ENCODE results near the gene VAX1.
"Not testable (repeated sequence)": the region's sequence is repeated elsewhere in the genome, so short reads cannot be mapped to it uniquely, and the experiment has no call there.

VAX1 gene

DNA sequence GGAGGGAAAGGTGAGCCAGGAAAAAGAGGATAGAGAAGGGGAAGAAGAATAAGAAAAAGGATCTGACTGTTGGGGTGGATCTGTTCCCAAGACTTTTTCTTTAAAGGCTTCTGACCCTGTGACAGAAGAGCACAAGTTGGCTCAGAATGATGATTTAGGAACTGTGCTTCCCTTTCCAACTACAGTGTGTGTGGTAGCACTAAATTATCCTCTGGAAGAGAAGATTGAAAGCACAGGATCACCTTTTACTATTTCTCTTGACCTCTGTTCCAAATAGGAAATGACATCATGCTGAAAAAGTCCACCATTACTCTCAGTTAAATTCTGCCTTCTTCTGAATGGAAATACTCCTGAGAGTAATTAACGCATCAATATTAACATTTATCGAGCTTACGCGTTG, 47.2 kb downstream of the VAX1 start:
- H3K4me3 ChIP-seq (ENCODE audit: low read length): no peak overlapping the region
- DNase-seq (ENCODE audit: low read depth): no peak
- H3K9ac ChIP-seq (ENCODE audit: low read length): no peak overlapping the region
- H3K36me3 ChIP-seq (ENCODE audit: control insufficient read depth, insufficient read depth, low read length, severe bottlenecking): no peaks in the 10 kb centered on the region
- no peaks in the 10 kb centered on the region for H3K4me1 ChIP-seq (ENCODE audit: control insufficient read depth, insufficient read depth, low read length)
- no peaks in the 10 kb centered on the region for H3K9me3 ChIP-seq (ENCODE audit: control insufficient read depth, low read length)
- H3K27me3 ChIP-seq (replicated peaks; ENCODE audit: control insufficient read depth, insufficient read depth, low read length): peaks cover 21% of the 10 kb centered on the region

DNA sequence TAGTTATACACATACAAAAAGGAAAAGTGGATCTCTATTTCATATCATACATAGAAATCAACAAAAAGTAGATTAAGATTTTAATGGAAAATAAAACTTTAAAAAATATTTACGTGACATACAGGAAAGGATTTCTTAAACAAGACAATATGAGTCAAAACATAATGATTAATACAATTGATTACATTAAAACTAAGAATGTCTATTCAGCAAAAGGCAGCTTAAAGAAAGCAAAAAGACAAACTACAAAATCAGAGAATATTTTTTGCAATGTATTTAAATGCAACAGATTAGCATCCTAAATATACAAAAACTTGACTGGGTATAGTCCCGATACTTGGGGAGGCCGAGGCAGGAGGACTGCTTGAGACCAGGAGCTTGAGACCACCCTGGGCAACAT, 50.5 kb downstream of the VAX1 start:
- Histone ChIP-seq H3K9ac (ENCODE audit: low read length) (no peak overlapping the region), H3K4me1 (ENCODE audit: control insufficient read depth, insufficient read depth, low read length) (no peaks in the 10 kb centered on the region), H3K27me3 (replicated peaks; ENCODE audit: control insufficient read depth, insufficient read depth, low read length) (peaks cover 21% of the 10 kb centered on the region), H3K4me3 (ENCODE audit: low read length) (no peak overlapping the region), H3K9me3 (ENCODE audit: control insufficient read depth, low read length) (no peaks in the 10 kb centered on the region), H3K36me3 (ENCODE audit: control insufficient read depth, insufficient read depth, low read length, severe bottlenecking) (no peaks in the 10 kb centered on the region)
- no peak for DNase-seq (ENCODE audit: low read depth)

DNA sequence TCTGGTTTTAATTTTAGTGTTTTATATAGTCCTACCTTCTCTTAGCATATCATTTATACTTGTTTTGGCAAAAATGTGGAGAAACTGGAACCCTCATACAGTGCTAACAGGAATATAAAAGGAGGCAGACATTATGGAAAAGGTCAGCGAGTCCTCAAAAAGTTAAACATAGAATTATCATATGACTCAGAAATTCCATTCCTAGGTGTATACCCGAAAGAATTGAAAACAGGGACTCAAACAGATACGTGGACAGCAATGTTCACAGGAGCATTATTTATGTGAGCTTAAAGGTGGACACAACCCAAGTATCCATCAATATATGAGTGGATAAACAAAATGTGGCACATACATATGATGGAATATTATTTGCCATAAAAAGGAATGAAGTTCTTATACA, 51.5 kb downstream of the VAX1 start:
- Histone ChIP-seq H3K4me3 (ENCODE audit: low read length) (no peak overlapping the region), H3K9me3 (ENCODE audit: control insufficient read depth, low read length) (no peaks in the 10 kb centered on the region), H3K27me3 (replicated peaks; ENCODE audit: control insufficient read depth, insufficient read depth, low read length) (peaks cover 13% of the 10 kb centered on the region), H3K4me1 (ENCODE audit: control insufficient read depth, insufficient read depth, low read length) (no peaks in the 10 kb centered on the region), H3K36me3 (ENCODE audit: control insufficient read depth, insufficient read depth, low read length, severe bottlenecking) (no peaks in the 10 kb centered on the region), H3K9ac (ENCODE audit: low read length) (no peak overlapping the region)
- DNase-seq (ENCODE audit: low read depth): no peak

DNA sequence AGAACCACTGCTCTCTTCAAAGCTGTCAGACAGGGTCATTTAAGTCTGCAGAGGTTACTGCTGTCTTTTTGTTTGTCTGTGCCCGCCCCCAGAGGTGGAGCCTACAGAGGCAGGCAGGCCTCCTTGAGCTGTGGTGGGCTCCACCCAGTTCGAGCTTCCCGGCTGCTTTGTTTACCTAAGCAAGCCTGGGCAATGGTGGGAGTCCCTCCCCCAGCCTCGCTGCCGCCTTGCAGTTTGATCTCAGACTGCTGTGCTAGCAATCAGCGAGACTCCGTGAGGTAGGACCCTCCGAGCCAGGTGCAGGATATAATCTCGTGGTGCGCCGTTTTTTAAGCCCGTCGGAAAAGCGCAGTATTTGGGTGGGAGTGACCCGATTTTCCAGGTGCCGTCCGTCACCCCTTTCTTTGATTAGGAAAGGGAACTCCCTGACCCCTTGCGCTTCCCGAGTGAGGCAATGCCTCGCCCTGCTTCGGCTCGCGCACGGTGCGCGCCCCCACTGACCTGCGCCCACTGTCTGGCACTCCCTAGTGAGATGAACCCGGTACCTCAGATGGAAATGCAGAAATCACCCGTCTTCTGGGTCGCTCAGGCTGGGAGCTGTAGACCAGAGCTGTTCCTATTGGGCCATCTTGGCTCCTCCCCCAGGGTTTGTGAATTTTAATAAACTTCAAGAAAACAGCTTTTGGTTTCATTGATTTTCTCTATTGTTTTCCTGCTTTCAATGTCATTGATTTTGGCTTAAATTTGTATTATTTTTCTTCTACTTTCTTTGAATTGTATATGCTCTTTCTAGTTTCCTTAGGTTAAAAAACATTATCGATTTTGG, 53.4 kb downstream of the VAX1 start:
- H3K9me3 ChIP-seq (ENCODE audit: control insufficient read depth, low read length); H3K9ac ChIP-seq (ENCODE audit: low read length); H3K36me3 ChIP-seq (ENCODE audit: control insufficient read depth, insufficient read depth, low read length, severe bottlenecking); H3K4me1 ChIP-seq (ENCODE audit: control insufficient read depth, insufficient read depth, low read length); H3K4me3 ChIP-seq (ENCODE audit: low read length); DNase-seq (ENCODE audit: low read depth); H3K27me3 ChIP-seq (replicated peaks; ENCODE audit: control insufficient read depth, insufficient read depth, low read length): not testable (repeated sequence)

Data from adipocyte (in vitro differentiated cells).